ENCODE results near the gene RGS21. TPM values are rescaled to one million over a fixed set of nuclear protein-coding genes. Genes with fewer than 3 reads are reported as not detected.

Gene RGS21, protein sequence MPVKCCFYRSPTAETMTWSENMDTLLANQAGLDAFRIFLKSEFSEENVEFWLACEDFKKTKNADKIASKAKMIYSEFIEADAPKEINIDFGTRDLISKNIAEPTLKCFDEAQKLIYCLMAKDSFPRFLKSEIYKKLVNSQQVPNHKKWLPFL
- total RNA-seq (not detected), total RNA-seq (0 to 0.17 (median 0) reads per million in 172 experiments)
- not detected for polyA plus RNA-seq (2013, experiment 1 of 2)
- not detected for polyA plus RNA-seq (2013, experiment 2 of 2)

- Mint-ChIP-seq H3K36me3 (ENCODE audit: low read depth) (no peaks in the 10 kb centered on the region), H3K9me3 (no peaks in the 10 kb centered on the region), H3K27ac (no peak within 1 kb of the TSS), H3K4me1 (ENCODE audit: low read depth) (no peaks in the 10 kb centered on the region), H3K4me3 (no peak within 1 kb of the TSS), H3K27me3 (peaks cover 4% of the 10 kb centered on the region)
- POLR2A ChIA-PET, result no interaction called here
- DNase-seq (no peak), ATAC-seq (ENCODE audit: poor library complexity) (no peak)
- Histone ChIP-seq H3K4me3 (ENCODE audit: low read length) (no peak within 1 kb of the TSS), H3K4me1 (ENCODE audit: insufficient read depth, low read length) (no peaks in the 10 kb centered on the region), H3K36me3 (ENCODE audit: insufficient read depth, low read length) (no peaks in the 10 kb centered on the region), H3K27ac (ENCODE audit: low read depth in 1 of 2, low read length in 2 of 2) (no peak within 1 kb of the TSS), H3K27me3 (ENCODE audit: control insufficient read depth in 1 of 2, insufficient read depth in 2 of 2, low read length in 2 of 2) (no peaks in the 10 kb centered on the region), H3K9me3 (ENCODE audit: control insufficient read depth in 1 of 2, insufficient read depth in 1 of 2, low read length in 2 of 2) (peaks cover 0 to 3% of the 10 kb centered on the region in 2 experiments)
- CTCF ChIA-PET, result no interaction called here
- TF ChIP-seq, protein P1, sequence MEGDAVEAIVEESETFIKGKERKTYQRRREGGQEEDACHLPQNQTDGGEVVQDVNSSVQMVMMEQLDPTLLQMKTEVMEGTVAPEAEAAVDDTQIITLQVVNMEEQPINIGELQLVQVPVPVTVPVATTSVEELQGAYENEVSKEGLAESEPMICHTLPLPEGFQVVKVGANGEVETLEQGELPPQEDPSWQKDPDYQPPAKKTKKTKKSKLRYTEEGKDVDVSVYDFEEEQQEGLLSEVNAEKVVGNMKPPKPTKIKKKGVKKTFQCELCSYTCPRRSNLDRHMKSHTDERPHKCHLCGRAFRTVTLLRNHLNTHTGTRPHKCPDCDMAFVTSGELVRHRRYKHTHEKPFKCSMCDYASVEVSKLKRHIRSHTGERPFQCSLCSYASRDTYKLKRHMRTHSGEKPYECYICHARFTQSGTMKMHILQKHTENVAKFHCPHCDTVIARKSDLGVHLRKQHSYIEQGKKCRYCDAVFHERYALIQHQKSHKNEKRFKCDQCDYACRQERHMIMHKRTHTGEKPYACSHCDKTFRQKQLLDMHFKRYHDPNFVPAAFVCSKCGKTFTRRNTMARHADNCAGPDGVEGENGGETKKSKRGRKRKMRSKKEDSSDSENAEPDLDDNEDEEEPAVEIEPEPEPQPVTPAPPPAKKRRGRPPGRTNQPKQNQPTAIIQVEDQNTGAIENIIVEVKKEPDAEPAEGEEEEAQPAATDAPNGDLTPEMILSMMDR (IDR thresholded peaks at IDR 0.05), result no peak
- intact Hi-C loops (cut with DNase I, micrococcal nuclease), result no loop called here
These were observed at the start of gene RGS21 for GRCh38 chr1:192316942-192317450. TSS of gene RGS21 (plus strand) at chr1:192316992. CDS start at chr1:192343037, 26,045 bp downstream.

DNA sequence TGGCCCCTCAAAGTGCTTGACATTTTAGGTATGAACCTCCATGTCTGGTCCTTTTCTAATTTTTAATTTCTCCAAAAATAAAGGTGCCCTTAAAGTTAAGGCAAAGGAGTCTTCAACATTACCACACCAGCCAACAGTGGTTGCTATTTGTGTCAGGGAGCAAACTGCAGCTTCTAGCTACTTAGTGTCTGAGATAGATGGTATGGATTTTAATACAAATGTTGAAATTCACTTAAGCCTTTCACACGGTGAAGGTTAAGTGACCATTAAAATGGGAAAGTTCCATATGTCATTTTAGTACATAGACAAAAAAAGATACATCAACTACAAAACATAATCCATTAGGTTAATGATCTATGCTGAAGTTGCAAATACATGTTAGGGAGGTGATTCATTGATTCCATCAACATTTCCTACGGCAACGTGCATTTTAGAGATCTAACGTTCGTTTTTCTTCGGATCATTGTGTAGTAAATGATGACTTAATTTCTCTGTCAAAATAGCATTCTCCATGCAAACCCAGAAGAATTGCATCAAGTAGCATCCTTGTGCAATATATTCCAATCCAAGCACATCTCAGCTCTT is 48.2 kb upstream of the RGS21 start:
- Histone ChIP-seq H3K4me3 (ENCODE audit: low read length) (no peak overlapping the region), H3K27me3 (ENCODE audit: control insufficient read depth in 1 of 2, insufficient read depth in 2 of 2, low read length in 2 of 2) (no peaks in the 10 kb centered on the region), H3K9me3 (ENCODE audit: control insufficient read depth in 1 of 2, insufficient read depth in 1 of 2, low read length in 2 of 2) (no peaks in the 10 kb centered on the region), H3K27ac (ENCODE audit: low read depth in 1 of 2, low read length in 2 of 2) (no peak overlapping the region), H3K4me1 (ENCODE audit: insufficient read depth, low read length) (no peaks in the 10 kb centered on the region), H3K36me3 (ENCODE audit: insufficient read depth, low read length) (no peaks in the 10 kb centered on the region)
- Mint-ChIP-seq H3K4me3 (no peak overlapping the region), H3K27me3 (no peaks in the 10 kb centered on the region), H3K4me1 (ENCODE audit: low read depth) (no peaks in the 10 kb centered on the region), H3K27ac (no peak overlapping the region), H3K36me3 (ENCODE audit: low read depth) (no peaks in the 10 kb centered on the region), H3K9me3 (no peaks in the 10 kb centered on the region)
- DNase-seq (no peak), ATAC-seq (ENCODE audit: poor library complexity) (no peak)
- intact Hi-C loops (cut with DNase I, micrococcal nuclease), result no loop called here
- ChIA-PET CTCF (no interaction called here), POLR2A (no interaction called here)
- TF ChIP-seq, protein P1 (IDR thresholded peaks at IDR 0.05), result no peak

- H3K9me3 ChIP-seq (ENCODE audit: control insufficient read depth in 1 of 2, insufficient read depth in 1 of 2, low read length in 2 of 2), result no peaks in the 10 kb centered on the region
- H3K27ac Mint-ChIP-seq, result no peak overlapping the region
- CTCF ChIA-PET, result no interaction called here
- no peak for DNase-seq
- H3K4me1 ChIP-seq (ENCODE audit: insufficient read depth, low read length), result no peaks in the 10 kb centered on the region
- H3K9me3 Mint-ChIP-seq, result no peaks in the 10 kb centered on the region
- no peak for ATAC-seq (ENCODE audit: poor library complexity)
- no peak overlapping the region for H3K27ac ChIP-seq (ENCODE audit: low read depth in 1 of 2, low read length in 2 of 2)
- no peaks in the 10 kb centered on the region for H3K27me3 Mint-ChIP-seq
- intact Hi-C loops (cut with DNase I, micrococcal nuclease), result no loop called here
- TF ChIP-seq, protein P1 (IDR thresholded peaks at IDR 0.05), result no peak
- no peak overlapping the region for H3K4me3 Mint-ChIP-seq
- no peak overlapping the region for H3K4me3 ChIP-seq (ENCODE audit: low read length)
- POLR2A ChIA-PET, result no interaction called here
- no peaks in the 10 kb centered on the region for H3K4me1 Mint-ChIP-seq (ENCODE audit: low read depth)
- no peaks in the 10 kb centered on the region for H3K36me3 ChIP-seq (ENCODE audit: insufficient read depth, low read length)
- H3K36me3 Mint-ChIP-seq (ENCODE audit: low read depth), result no peaks in the 10 kb centered on the region
- no peaks in the 10 kb centered on the region for H3K27me3 ChIP-seq (ENCODE audit: control insufficient read depth in 1 of 2, insufficient read depth in 2 of 2, low read length in 2 of 2)
These were observed 46.4 kb upstream of the RGS21 start for GRCh38 chr1:192270398-192270797.

All from CD4-positive, alpha-beta T cell (primary cell).